Pancreas (tissue), 10 donors: Measurements from ENCODE around the gene DMD. TPM values are rescaled to one million over a fixed set of nuclear protein-coding genes. Genes with fewer than 3 reads are reported as not detected.
A peak's percentile ranks its signal among the peaks of the same experiment; 100 is the strongest.

ENCODE experiments used
- ATAC-seq, 4 donors: fragments of 200-7000 bp; cut with Tn5 transposase; one replicate each; pipeline versions ENCODE4 v1.8.0 to v1.9.1; 2020; ENCODE audit warnings: mild to moderate bottlenecking in 4 of 4, moderate library complexity in 4 of 4
- DNase-seq, 6 donors: peaks; one replicate each; pipeline ENCODE4 v3.0.0-alpha.2; 2020
- FAIRE-seq: peaks from 2 replicates; lab custom pipeline; 2012; peaks lifted over from hg19 to GRCh38; lab: Jason Lieb, UNC
- H3K27ac ChIP-seq, 4 donors: fragments of 200-600 bp; sonication (generic); 1 replicate in 3 of 4; 2 replicates in 1 of 4; pipeline versions ENCODE4 v1.5.0 to v1.8.0; 2020
- H3K27me3 ChIP-seq, 4 donors: fragments of 200-600 bp; one replicate each; pipeline ENCODE4 v1.8.0; 2021
- H3K36me3 ChIP-seq, 3 donors: fragments of 200-600 bp; sonication (generic) in 1 of 3; one replicate each; pipeline versions ENCODE4 v1.5.0 to v1.8.0; 2020 to 2021
- H3K4me1 ChIP-seq, 3 donors: fragments of 200-600 bp; one replicate each; pipeline ENCODE4 v1.8.0; 2021
- H3K4me3 ChIP-seq, 4 donors: fragments of 200-600 bp; sonication (generic) in 2 of 4; one replicate each; pipeline versions ENCODE4 v1.5.0 to v1.8.0; 2020 to 2021
- H3K9me3 ChIP-seq, 4 donors: fragments of 200-600 bp; one replicate each; pipeline ENCODE4 v1.8.0; 2021
- WGBS, 2 donors: extraction: QIAGEN DNeasy Blood & Tissue Kit; methylation state at CpG; one replicate each; pipeline ENCODE4 v1.1.7; 2013; 5-methylcytosine and 5-hydroxymethylcytosine counted together
- intact Hi-C, 3 donors: fragments of 100-400 bp; cut with DNase I; formaldehyde crosslinking; loops; one replicate each; pipeline versions ENCODE4 v1.11.1 to v1.14.2; 2022
- polyA plus RNA-seq, 2 donors: library from polyadenylated mRNA; stranded (reverse); fragments of 200-250 nt; gene quantifications; one replicate each; pipeline ENCODE4 v1.2.3, GENCODE V29; 2013
- total RNA-seq, 6 donors: library from RNA; stranded (reverse); fragmentation: NEBNext Ultra II Directional in 4 of 6; extraction: Animal tissue kit (Norgen Biotek cat#: 25700) in 4 of 6; gene quantifications; one replicate each; pipeline versions ENCODE4 v1.2.1 to v1.2.4, GENCODE V29; 2021 to 2023
- TF ChIP-seq, protein P1 (sequence below), 4 donors: fragments of 200-600 bp; sonication (generic) in 3 of 4; IDR thresholded peaks; one replicate each; pipeline versions ENCODE4 v1.5.0 to v1.8.0; 2021; ENCODE audit warnings: antibody characterized with exemption in 4 of 4
- donor health status: healthy with polysubstance abuse.
- donor health status: DM: no; HTN: no; CAD: no; lungs with moderate emphysema.
- donor health status: DM: no; HTN: no; CAD: no.
- donor health status: control.
- donor health status: control.
- donor health status: Bipolar disorder and iron deficiency.
- donor health status: DM: yes; HTN: yes; CAD: no.
- donor health status: DM: no; HTN: no; CAD: no.
- donor health status: DM: no; HTN: no; CAD: no.
- donor health status: DM: yes; HTN: yes; CAD: no.

Gene DMD
- total and polyA plus RNA-seq, 8 donors: 9.1 to 46.5 (median 32.1) TPM

DNA sequence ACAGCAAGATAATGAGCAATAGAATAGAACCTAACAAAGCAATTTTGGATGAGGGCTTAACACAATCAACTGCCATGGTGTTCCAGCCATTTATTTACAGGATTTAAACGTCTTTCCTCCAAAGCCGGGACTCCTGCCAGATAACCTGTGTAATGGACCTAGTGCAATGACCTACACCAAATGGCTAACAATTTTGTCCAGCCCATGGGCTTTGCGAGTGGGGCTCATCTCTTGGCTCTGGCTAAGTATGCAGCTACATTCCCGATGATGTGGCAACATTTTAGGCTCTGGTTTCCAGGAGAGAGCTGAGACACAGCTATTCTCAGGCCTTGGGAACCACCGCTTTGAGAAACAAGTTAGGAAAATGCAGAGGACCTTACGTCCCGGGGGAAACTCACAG, 1317.2 kb downstream of the DMD start:
- H3K27ac ChIP-seq: no peak overlapping the region
- TF ChIP-seq, protein P1, sequence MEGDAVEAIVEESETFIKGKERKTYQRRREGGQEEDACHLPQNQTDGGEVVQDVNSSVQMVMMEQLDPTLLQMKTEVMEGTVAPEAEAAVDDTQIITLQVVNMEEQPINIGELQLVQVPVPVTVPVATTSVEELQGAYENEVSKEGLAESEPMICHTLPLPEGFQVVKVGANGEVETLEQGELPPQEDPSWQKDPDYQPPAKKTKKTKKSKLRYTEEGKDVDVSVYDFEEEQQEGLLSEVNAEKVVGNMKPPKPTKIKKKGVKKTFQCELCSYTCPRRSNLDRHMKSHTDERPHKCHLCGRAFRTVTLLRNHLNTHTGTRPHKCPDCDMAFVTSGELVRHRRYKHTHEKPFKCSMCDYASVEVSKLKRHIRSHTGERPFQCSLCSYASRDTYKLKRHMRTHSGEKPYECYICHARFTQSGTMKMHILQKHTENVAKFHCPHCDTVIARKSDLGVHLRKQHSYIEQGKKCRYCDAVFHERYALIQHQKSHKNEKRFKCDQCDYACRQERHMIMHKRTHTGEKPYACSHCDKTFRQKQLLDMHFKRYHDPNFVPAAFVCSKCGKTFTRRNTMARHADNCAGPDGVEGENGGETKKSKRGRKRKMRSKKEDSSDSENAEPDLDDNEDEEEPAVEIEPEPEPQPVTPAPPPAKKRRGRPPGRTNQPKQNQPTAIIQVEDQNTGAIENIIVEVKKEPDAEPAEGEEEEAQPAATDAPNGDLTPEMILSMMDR (IDR thresholded peaks at IDR 0.05): no peak
- H3K4me1 ChIP-seq: no peaks in the 10 kb centered on the region
- H3K36me3 ChIP-seq: no peaks in the 10 kb centered on the region
- ATAC-seq (no peak), FAIRE-seq (no peak), DNase-seq (no peak)
- no peak overlapping the region for H3K4me3 ChIP-seq
- 55 to 58% methylated on average over 7 of the region's 7 CpGs for WGBS, 2 donors
- no peaks in the 10 kb centered on the region for H3K9me3 ChIP-seq
- intact Hi-C loops: no loop called here
- peaks cover 0 to 4% (median 0%) of the 10 kb centered on the region in 4 donors for H3K27me3 ChIP-seq

DNA sequence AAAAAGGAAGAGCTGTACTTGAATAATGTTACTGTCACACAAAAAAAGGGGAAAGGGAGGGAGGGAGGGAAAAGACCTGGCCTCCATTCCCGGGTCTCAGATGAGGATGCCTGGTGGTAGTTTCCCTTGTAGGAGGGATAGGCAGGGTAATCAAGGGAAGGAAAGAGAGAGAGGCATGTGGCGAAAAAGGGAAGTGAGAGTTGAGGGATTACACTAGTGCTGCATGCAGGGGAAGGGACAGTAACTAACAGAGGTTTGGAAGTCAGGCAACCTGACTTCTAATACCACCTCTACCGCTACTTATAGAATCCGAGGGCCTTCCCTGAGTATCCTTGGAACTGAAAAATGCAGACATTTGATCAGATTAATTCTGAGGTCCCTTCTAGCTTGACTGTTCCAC, 1317.8 kb downstream of the DMD start:
- intact Hi-C loops: no loop called here
- Histone ChIP-seq H3K4me3 (no peak overlapping the region), H3K27ac (no peak overlapping the region), H3K27me3 (peaks cover 0 to 4% (median 0%) of the 10 kb centered on the region in 4 donors), H3K4me1 (no peaks in the 10 kb centered on the region), H3K9me3 (no peaks in the 10 kb centered on the region), H3K36me3 (no peaks in the 10 kb centered on the region)
- no peak for FAIRE-seq
- no peak for DNase-seq
- TF ChIP-seq, protein P1 (IDR thresholded peaks at IDR 0.05): no peak
- ATAC-seq: no peak
- WGBS, 2 donors: 47 to 57% methylated on average over 4 of the region's 4 CpGs

DNA sequence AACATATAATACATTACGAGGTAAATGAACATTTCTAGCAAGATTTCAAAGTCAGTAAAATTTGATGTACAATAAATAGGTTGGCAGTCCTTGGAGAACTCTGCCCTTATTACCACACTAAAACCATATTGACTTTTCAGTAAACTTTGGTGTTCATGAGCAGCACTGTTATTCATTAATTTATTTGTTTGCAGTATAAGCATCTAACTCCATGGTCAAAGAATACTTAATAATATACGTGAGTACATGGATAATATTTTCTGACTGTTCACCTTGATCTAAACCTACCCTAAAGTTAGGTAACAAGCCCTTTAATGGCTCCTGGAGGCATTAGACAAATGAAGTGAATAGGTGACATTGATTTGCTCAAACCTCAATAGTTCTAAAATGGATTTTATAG, 1322.3 kb downstream of the DMD start:
- Histone ChIP-seq H3K27me3 (peaks cover 0 to 13% (median 5%) of the 10 kb centered on the region in 4 donors), H3K9me3 (no peaks in the 10 kb centered on the region), H3K36me3 (no peaks in the 10 kb centered on the region), H3K4me1 (no peaks in the 10 kb centered on the region), H3K27ac (no peak overlapping the region), H3K4me3 (no peak overlapping the region)
- FAIRE-seq: no peak
- no peak for DNase-seq
- ATAC-seq: no peak
- 32 to 46% methylated on average over 2 of the region's 2 CpGs for WGBS, 2 donors
- TF ChIP-seq, protein P1 (IDR thresholded peaks at IDR 0.05): no peak
- intact Hi-C loops: no loop called here

DNA sequence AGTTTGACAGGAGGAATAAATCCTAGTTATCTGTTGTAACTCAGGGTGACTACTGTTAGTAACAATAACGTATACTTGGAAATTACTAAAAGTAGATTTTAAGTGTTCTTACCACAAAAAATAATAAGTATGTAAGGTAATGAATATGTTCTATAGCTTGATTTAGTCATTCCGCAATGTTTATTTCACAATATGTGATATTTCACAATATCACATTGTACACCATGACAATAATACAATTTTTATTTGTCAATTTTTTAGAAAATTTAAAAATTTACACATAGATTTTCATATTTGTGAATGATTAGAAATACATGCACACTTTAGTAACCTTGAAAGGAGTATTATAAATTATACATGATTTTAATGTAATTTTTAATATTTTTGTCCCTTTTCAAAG, 1326.8 kb downstream of the DMD start:
- H3K4me3 ChIP-seq: no peak overlapping the region
- intact Hi-C loops: no loop called here
- no peaks in the 10 kb centered on the region for H3K36me3 ChIP-seq
- H3K27me3 ChIP-seq: peaks cover 0 to 16% (median 6%) of the 10 kb centered on the region in 4 donors
- DNase-seq: no peak
- FAIRE-seq: peak; percentile 32
- ATAC-seq: no peak
- TF ChIP-seq, protein P1 (IDR thresholded peaks at IDR 0.05): no peak
- H3K27ac ChIP-seq: no peak overlapping the region
- H3K9me3 ChIP-seq: no peaks in the 10 kb centered on the region
- 80 to 89% methylated on average over 2 of the region's 2 CpGs for WGBS, 2 donors
- no peaks in the 10 kb centered on the region for H3K4me1 ChIP-seq

DNA sequence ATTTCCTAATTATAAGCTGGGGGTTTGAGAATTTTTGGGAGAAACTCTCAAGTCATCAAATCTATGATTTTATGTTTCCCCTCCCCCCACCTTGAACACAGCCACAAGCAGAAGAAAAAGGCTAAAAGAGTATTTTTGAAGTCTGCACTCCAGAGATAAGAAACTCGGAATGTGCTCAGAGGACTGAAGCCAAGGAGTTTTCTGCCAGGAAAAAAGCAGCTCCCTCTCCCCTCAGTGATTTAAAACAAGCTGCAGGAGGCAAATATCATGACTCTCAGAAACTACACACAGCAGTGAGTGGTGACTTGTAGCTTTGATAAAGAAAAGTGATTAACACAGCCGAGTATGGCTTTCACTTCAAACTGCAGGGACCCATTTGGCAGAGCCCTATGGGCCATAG, 1339.3 kb downstream of the DMD start:
- FAIRE-seq: no peak

More for the DNA sequence above, 1339.3 kb downstream of the DMD start:
- WGBS, 2 donors: 7 to 15% methylated on average over 2 of the region's 2 CpGs
- Histone ChIP-seq H3K27me3 (peaks cover 0 to 5% (median 3%) of the 10 kb centered on the region in 4 donors), H3K27ac (no peak overlapping the region), H3K4me1 (no peaks in the 10 kb centered on the region), H3K36me3 (no peaks in the 10 kb centered on the region), H3K9me3 (no peaks in the 10 kb centered on the region), H3K4me3 (no peak overlapping the region)
- TF ChIP-seq, protein P1 (IDR thresholded peaks at IDR 0.05): no peak
- intact Hi-C loops: no loop called here
- DNase-seq: no peak
- peak in 1 of 4 donors; percentile 38 for ATAC-seq
